HG02981 (cell line): ENCODE data around the gene C6orf15.

Experiments
- ATAC-seq: cut with Tn5 transposase; IDR thresholded peaks from one replicate; pipeline ENCODE4 v1.9.1; 2021; ENCODE audit warnings: mild to moderate bottlenecking, moderate library complexity; ENCODE audit not compliant: unreplicated experiment

Gene C6orf15

GRCh38 chr6:31112478-31112877 is at the start of gene C6orf15:
C6orf15 (minus strand) TSS chr6:31112575; CDS start chr6:31112555, 20 bp downstream.
- ATAC-seq = no peak

DNA sequence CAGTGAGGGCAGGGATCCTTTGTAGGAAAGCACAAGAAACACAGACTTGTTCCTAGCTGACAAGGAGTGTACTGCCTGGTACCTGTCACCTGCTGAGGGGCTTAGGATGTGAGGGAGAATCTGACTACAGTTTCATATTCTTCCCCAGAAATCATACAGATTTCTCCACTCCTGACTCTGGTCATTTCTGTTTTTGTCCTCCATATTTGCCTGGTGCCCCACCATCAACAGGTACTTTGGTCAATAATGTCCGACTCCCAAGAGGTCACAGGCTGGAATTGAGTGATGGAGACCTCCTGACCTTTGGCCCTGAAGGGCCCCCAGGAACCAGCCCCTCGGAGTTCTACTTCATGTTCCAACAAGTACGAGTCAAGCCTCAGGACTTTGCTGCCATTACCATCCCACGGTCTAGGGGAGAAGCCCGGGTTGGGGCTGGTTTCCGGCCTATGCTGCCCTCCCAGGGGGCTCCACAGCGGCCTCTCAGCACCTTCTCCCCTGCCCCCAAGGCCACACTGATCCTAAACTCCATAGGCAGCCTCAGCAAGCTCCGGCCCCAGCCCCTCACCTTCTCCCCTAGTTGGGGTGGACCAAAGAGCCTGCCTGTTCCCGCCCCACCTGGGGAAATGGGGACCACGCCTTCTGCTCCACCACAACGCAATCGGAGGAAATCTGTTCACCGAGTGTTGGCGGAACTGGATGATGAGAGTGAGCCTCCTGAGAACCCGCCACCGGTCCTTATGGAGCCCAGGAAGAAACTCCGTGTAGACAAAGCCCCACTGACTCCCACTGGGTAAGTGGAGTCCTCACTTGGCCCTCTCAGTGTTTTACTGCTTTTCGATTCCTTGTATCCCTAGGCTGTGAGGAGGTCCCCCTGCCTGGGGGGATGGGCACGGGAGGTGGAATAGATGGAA is 49.1 kb upstream of the C6orf15 start:
- ATAC-seq = no peak

DNA sequence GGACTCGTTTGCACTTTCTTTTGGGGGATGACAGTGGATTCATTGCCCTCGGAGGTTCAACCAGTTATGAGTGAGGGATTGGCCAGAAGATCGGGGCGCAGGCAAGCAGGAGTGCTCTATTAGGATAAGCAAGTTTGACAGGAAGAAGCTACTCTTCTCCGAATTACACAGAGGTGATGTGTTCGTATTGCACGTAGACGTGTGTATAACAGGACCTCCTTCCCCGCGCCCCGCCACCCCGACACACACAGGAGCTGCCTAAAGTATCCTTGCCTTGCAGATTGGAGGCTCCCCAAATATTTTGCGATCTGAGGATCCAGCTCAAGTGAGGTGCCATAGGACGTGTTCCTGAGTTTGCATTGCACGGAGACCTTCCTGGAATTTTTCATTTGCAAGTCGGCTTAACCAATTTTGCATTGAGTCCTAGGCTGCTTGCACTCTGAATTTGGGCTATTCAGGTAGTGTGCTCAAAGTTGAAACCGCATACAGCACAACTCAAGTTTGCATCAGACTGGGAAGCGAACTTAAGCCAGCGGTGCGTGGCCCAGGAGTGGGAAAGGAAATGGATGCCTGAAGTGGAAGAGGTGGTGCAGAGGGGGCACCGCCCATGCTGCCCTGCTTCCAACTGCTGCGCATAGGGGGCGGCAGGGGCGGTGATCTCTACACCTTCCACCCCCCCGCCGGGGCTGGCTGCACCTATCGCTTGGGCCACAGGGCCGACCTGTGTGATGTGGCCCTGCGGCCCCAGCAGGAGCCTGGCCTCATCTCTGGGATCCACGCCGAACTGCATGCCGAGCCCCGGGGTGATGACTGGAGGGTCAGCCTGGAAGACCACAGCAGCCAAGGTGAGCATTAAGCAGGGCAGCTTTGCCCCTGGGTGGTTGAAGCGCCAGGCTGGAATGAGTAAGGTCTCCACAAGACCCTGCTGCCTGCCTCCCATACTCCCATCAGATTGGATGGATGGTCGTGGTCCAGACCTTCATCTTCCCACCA is 46.8 kb upstream of the C6orf15 start:
- no peak for ATAC-seq

- ATAC-seq = peak; percentile 87
These were observed 45.9 kb upstream of the C6orf15 start, which contains the start of gene TCF19 for GRCh38 chr6:31158140-31158862. TCF19 (plus strand) TSS chr6:31158589; CDS start chr6:31159470, 881 bp downstream.

DNA sequence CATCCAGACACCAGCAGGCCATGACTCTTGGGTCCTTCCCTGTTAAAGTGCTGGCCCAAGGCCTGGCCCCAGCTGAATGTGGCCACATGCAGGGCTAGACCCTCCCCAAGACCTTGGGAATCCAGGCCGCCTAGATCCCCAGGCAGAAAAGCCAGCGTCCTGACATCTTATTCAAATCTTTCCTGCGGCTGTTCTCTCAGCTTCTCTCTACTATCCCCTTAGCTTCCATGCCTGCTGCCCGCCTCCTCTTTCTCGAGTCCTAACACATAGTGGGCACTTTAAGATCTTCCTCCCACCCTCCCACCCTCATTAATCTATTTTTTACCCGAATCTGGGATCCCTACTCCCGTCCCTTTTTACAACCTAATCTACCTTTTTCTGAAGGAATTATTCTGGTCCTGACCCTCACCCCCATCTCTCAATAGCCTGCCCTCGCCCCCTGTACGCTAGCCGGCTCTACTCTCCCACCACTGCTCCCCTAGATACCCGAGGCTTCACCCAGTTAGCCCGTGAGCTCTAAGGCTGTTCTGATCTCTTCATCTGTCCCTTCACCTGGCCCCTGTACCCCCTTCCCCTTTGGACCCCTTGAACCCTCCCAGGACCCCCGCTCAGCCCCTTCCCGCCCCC is 45.3 kb upstream of the C6orf15 start, which contains the start of gene CCHCR1:
TSS of gene CCHCR1 (minus strand) at position 290 of the 627 bp plus-strand sequence. CDS start at position 88, 202 bp downstream.
- no peak for ATAC-seq

- ATAC-seq = no peak
These were observed 44.3 kb upstream of the C6orf15 start for GRCh38 chr6:31156641-31157040.

DNA sequence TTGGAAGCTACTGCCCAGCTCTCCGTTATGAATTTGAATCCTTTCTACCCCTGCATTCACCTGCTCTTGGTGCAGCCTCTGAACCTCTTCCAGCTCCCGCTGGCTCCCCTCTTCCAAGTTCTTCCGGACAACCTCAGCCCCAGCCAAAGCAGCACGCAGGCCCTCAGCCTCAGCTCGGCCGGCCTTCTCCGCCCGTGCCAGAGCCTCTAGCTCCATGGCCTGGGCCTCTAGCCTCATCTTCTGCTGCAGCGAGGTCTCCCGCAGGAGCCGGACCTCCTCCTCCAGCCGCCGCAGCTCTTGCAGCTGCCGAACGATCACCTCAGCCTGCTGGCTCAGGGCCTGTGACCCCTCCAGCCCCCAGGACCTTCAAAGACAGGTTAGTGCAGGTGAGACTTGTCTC is 42.1 kb upstream of the C6orf15 start:
- no peak for ATAC-seq

DNA sequence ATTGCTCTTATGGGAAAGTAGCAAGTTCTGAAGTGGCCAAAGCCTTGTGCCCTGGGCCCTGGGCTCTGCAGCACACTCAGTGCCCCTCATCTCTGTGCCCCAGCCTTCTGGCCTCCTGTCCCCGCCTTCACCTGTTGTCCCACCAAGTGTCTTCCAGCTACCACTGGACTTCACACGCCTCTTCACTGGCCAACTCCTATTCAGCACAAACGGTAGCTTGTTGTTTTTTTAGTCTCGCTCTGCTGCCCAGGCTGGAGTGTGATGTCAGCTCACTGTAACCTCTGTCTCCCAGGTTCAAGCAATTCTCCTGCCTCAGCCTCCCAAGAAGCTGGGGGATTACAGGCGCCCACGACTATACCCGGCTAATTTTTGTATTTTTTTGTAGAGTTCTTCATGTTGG is 40.4 kb upstream of the C6orf15 start:
- no peak for ATAC-seq

DNA sequence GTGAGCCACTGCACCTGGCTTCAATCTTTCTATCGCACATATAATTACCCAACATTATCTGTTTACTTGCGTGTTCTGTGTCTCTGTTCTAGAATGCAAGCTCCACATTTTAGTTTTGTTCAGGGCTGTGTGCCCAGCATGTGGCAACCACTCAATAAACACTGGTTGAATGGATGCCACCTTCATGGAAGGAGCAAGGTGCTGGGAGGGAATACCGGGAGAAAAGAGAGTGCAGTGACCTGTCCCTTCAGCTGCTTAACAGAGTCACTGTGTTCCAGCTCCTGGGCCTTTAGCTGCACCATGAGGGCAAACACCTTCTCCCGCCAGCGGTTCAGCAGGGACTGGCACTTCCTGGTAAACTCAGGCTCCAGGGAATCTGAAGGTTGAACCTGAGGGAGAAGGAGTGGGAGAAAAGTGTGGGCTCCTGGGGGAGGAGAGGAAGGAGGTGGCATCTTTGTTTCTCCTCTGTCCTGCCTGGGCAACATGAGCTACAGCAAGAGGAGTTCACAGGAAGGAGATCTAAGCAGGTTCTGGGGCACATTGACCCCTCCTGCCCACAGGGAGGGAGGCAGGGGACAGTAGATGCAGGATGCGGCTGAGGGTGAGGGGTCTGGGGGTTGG is 37.6 kb upstream of the C6orf15 start:
- no peak for ATAC-seq

- ATAC-seq = no peak
These were observed 33.0 kb upstream of the C6orf15 start for GRCh38 chr6:31145386-31145785.

DNA sequence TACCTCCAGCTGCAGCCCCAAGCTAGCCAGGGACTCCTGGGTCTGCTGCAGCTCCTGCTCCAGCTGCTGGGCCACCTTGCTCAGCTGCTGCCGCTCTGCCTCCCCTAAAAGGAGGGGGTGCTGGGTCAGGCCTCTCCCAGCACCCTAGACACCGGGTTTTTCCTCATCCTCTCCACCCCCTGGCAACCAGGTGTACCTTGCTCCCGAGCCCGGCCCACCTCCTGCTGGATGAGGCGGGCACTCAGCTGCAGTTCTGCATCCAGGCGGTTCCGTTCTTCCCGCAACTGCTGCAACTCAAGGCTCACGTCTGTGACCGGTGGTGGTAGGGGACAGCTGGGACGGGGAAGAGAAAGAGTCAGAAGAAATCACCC is 32.6 kb upstream of the C6orf15 start:
- ATAC-seq = no peak

DNA sequence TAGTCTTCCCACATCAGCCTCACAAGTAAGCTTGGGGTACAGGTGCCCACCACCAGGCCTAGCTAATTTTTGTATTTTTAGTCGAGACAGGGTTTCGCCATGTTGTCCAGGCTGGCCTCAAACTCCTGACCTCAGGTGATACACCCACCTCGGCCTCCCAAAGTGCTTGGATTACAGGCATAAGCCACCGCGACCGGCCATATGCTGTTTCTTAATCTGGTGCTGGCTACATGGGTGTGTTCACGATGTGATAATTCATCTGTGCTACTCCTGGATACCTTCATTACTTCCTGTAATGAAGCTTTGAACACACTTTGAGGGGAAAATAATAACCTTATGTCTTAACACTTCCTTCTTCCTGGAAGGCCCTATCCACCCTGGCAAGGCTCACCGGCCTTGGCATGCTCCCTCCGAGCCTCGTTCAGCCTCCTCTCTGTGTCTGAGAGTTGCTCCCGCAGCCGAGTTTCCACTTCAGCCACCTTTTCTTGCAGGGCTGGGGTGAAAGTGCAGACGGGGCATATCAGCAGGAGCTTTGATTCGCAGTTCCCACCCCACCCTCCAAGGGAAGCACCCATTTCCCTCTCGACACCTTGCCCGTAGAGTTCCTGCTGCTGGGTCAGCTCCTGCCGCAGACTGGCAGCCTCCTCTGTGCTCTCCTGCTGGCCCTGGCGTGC is 32.1 kb upstream of the C6orf15 start:
- ATAC-seq = no peak

- ATAC-seq = no peak
These were observed 30.8 kb upstream of the C6orf15 start for GRCh38 chr6:31143148-31143547.

GRCh38 chr6:31142361-31142761 is 30.0 kb upstream of the C6orf15 start:
- ATAC-seq = no peak

DNA sequence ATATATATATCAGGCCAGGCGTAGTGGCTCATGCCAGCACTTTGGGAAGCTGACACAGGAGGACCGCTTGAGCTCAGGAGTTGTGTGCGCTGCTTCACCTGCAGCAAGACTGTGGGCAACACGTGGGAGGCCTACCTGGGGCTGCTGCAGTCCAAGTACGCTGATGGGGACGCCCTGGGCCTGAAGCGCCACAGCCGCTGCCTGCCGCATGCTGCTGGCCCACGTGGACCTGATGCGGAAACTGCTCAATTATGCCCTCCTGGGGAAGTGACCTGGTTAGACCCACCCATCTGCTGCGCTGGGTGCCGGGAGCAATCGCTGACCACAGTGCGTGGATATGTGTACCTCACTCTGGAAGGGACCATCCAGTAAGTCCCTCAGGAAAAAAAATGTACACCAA is 28.3 kb upstream of the C6orf15 start:
- ATAC-seq = no peak

- no peak for ATAC-seq
These were observed 27.2 kb upstream of the C6orf15 start for GRCh38 chr6:31139599-31139998.

DNA sequence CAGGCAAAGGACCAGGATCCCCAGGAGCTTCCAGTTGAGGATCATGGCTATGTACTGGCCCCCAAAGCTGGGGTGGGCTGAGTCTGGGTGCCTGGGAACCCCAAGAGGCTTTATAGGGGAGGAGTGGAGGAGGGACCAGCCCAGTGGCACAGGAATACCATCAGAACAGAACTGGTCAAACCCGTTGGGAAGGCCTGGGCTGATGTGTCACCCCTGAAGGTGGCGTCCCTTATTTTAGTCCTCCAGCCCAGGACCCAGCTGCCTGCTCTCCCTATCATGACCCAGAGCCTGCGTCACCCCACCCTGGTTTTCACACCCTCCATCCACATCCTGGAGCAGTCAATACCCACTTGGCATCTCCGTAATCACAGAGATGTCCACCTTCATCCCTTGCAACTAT is 26.6 kb upstream of the C6orf15 start, which contains the start of gene PSORS1C2:
TSS of gene PSORS1C2 (minus strand) at position 85 of the 400 bp plus-strand sequence. CDS start at position 45, 40 bp downstream.
- ATAC-seq = no peak

GRCh38 chr6:31135710-31136109 is 23.3 kb upstream of the C6orf15 start:
- ATAC-seq = no peak

DNA sequence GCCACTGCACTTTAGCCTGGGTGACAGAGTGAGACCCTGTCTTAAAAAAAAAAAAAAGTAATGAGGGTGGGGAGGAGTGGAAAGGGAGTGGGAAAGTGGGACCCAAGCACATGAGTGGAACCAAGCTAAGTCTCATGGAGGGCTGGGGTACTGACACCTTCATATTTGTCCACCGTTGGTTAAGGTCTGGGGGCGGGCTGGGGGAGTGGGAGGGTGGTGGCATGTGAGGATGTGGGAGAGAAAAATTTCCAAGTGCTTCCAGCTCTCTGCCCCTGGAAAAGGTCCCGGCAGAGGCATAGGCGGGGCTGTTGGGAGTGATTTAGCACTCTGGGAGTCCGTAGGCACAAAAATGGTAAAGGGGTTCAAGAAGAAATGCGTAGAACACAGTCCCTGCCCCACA is 20.4 kb upstream of the C6orf15 start:
- no peak for ATAC-seq
